ENCODE results near the gene LPP.

GRCh38 chr3:188123170-188123905 is 30.6 kb upstream of the LPP start:
- TF ChIP-seq CTCF (optimal IDR thresholded peaks at IDR 0.05 in 1 of 3, IDR thresholded peaks at IDR 0.05 in 1 of 3, conservative IDR thresholded peaks at IDR 0.05 in 1 of 3; ENCODE audit: extremely low read depth in 1 of 3, insufficient read depth in 2 of 3, low read length in 3 of 3) (no peak), EZH2 (IDR thresholded peaks at IDR 0.05; ENCODE audit: low read length) (no peak)

Data from keratinocyte (primary cell).